SK-N-DZ (cell line): ENCODE measurements around the gene FCRL6. TPM values are rescaled to one million over a fixed set of nuclear protein-coding genes. Genes with fewer than 3 reads are reported as not detected.

Experiments used
- DNase-seq: peaks from one replicate; pipeline ENCODE4 v3.0.0-alpha.2; 2015; ENCODE audit warnings: low spot score
- polyA plus RNA-seq, 2 experiments: library from polyadenylated mRNA; depleted of rRNA; stranded (reverse); fragments of >200 nt; gene quantifications; 2 replicates each; pipeline ENCODE4 v1.2.3, GENCODE V29; 2014

FCRL6 gene
- not detected in 2 replicates for polyA plus RNA-seq (2014; cell fraction: cytosol; rRNA removed)
- not detected in 2 replicates for polyA plus RNA-seq (2014; cell fraction: nucleus; rRNA removed)

GRCh38 chr1:159802111-159802510, at the start of gene FCRL6:
Gene FCRL6 (plus strand): TSS chr1:159802360. CDS start chr1:159802425, 65 bp downstream.
- no peak for DNase-seq

- no peak for DNase-seq
Measured at GRCh38 chr1:159753386-159753785, 48.8 kb upstream of the FCRL6 start.

GRCh38 chr1:159755451-159756007, 46.6 kb upstream of the FCRL6 start:
- DNase-seq = no peak

GRCh38 chr1:159756397-159756796, 45.8 kb upstream of the FCRL6 start:
- no peak for DNase-seq

GRCh38 chr1:159763686-159764085, 38.5 kb upstream of the FCRL6 start:
- DNase-seq = no peak

GRCh38 chr1:159765806-159766205, 36.4 kb upstream of the FCRL6 start:
- DNase-seq = no peak

- DNase-seq = no peak
Measured at GRCh38 chr1:159771127-159771895, 30.8 kb upstream of the FCRL6 start.

GRCh38 chr1:159774465-159774864, 27.7 kb upstream of the FCRL6 start:
- no peak for DNase-seq

GRCh38 chr1:159775716-159776115, 26.4 kb upstream of the FCRL6 start:
- DNase-seq = no peak

- no peak for DNase-seq
Measured at GRCh38 chr1:159778266-159778665, 23.9 kb upstream of the FCRL6 start.

- DNase-seq = no peak
Measured at GRCh38 chr1:159779403-159779851, 22.7 kb upstream of the FCRL6 start.

GRCh38 chr1:159780583-159781582, 21.3 kb upstream of the FCRL6 start, which contains the start of gene DUSP23:
Gene DUSP23 (plus strand): TSS chr1:159780962. CDS start chr1:159781101, 139 bp downstream.
- DNase-seq = peak; percentile 49

- no peak for DNase-seq
Measured at GRCh38 chr1:159781992-159782391, 20.2 kb upstream of the FCRL6 start.

GRCh38 chr1:159783724-159784123, 18.4 kb upstream of the FCRL6 start:
- DNase-seq = no peak

- peak; percentile 38 for DNase-seq
Measured at GRCh38 chr1:159786465-159786864, 15.7 kb upstream of the FCRL6 start.

- no peak for DNase-seq
Measured at GRCh38 chr1:159786966-159787365, 15.2 kb upstream of the FCRL6 start.

- DNase-seq = peak; percentile 17
Measured at GRCh38 chr1:159790237-159790917, 11.8 kb upstream of the FCRL6 start.

GRCh38 chr1:159791031-159791430, 11.1 kb upstream of the FCRL6 start:
- no peak for DNase-seq

- no peak for DNase-seq
Measured at GRCh38 chr1:159791461-159791860, 10.7 kb upstream of the FCRL6 start.

GRCh38 chr1:159795534-159795933, 6.6 kb upstream of the FCRL6 start:
- no peak for DNase-seq

GRCh38 chr1:159798893-159799292, 3.3 kb upstream of the FCRL6 start:
- DNase-seq = peak; percentile 81
